SHP77 (cell line): ENCODE results near the gene HPS5.
"Not testable (repeated sequence)": the region's sequence is repeated elsewhere in the genome, so short reads cannot be mapped to it uniquely, and the experiment has no call there.

Source experiments
- DNase-seq, 2 experiments: peaks; one replicate each; lab custom pipeline; 2025; lab: John Stamatoyannopoulos, UW

Gene HPS5

DNA sequence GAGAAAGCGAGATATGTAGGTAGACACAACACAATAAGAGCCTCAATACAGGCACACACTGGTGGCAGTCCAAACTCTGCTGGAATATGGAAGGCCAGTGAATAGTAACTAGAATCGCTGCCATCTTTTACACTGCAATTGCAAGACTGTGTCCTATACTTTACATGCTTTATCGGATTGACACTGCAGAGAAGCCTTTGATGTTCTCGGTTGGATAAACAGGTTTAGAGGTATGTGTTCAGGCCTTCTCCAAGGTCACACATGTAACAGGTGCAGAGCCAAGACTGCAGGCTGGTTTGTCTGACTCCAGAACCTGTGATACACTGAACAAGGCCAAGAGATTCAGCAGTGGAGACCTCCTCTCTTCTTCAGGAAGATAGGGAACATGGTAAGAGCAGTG, 50.7 kb downstream of the HPS5 start:
- no peak for DNase-seq

DNA sequence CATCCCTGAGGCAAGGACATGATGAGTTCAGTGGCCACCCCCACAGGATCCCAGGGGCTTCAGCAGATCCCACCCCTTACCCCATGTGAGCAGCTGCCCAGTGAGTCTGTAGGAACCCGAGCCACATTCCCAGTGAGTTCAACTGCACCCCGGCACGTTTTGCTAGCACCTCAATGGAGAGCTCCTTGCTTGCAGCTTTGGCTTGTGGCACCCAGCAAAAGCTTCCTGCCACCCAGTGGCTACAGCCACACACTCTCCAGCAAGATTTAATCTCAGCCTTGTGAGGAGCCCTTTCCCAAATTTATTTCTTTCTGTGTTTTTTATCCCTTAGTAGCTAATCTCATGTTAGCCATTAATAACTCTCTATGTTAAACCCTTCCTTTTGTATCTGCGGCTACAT, 51.8 kb downstream of the HPS5 start:
- no peak for DNase-seq

DNA sequence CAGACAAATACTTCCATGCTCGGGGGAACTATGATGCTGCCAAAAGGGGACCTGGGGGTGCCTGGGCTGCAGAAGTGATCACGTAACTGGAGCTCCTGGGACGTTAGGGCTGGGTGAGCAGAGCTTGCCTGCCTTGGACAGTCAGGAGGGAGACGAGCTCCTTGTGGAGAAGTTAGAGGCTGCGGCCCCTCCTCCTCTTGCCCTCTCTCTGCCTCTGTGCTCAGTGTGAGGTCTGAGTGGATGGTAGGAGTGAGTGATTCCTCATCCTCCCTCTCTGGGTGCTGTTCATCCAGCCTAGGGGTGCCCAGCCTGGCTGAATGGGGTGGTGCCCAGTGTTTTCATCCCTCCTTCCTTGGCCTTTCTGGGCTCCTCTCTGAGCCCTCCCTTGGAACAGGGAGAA, 52.7 kb downstream of the HPS5 start:
- DNase-seq: not testable (repeated sequence)

GRCh38 chr11:18267335-18268133, 54.4 kb downstream of the HPS5 start:
- not testable (repeated sequence) for DNase-seq

GRCh38 chr11:18265949-18266348, 56.0 kb downstream of the HPS5 start, which contains the start of gene SAA1:
Gene SAA1, plus strand, starts transcription at chr11:18266264. Its CDS starts 624 bp downstream, at chr11:18266888.
- no peak for DNase-seq

DNA sequence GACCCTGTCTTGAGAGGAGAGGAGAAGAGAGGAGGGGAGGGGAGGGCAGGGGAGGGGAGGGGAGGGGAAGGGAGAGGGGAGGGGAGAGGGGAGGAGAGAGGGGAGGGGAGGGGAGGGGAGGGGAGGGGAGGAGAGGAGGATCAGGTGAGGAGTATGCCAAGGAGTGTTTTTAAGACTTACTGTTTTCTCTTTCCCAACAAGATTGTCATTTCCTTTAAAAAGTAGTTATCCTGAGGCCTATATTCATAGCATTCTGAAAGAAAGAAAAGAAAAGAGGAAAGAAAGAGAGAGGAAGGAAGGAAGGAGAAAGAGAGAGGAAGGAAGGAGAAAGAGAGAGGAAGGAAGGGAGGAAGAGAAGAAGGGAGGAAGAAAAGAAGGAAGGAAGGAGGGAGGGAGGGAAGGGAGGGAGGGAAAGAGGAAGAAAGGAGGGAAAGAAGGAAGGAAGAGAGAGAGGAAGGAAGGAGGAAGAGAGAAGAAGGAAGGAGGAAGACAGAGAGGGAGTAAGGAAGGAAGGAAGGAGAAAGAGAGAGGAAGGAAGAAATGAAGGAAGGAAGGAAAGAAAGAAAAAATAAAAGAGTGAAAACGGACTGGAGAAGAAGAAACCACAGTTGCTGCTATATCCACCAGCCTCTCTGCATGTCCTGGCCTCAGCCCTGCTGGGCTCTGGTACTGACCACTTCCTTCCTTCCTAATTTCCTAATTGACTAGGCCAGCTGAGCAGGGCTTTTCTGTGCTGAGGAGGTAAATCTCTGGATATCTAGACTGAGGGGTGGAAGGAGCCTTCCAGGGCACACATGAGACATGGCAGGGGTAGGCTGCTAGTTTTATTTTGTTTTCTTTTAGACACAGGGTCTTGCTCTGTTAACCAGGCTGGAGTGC, 57.0 kb downstream of the HPS5 start:
- no peak for DNase-seq

DNA sequence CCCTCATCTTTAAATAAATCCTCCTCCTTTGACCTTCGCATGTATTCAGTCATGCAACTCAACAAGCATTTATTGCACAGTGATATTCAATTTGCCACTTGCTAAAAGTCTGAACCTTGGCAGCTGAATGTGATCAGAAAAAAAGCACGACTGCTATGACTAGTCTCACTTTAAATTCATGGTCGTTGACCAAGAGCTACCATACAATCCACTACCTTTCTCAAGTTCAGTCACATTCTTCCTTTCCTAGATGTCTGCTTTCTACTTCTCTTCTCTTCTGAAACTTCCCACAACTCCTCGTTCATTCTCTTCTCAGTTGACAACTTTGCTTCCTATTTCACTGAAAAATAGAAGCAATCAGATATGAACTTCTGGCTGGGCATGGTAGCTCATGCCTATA, 57.9 kb downstream of the HPS5 start:
- DNase-seq: no peak

DNA sequence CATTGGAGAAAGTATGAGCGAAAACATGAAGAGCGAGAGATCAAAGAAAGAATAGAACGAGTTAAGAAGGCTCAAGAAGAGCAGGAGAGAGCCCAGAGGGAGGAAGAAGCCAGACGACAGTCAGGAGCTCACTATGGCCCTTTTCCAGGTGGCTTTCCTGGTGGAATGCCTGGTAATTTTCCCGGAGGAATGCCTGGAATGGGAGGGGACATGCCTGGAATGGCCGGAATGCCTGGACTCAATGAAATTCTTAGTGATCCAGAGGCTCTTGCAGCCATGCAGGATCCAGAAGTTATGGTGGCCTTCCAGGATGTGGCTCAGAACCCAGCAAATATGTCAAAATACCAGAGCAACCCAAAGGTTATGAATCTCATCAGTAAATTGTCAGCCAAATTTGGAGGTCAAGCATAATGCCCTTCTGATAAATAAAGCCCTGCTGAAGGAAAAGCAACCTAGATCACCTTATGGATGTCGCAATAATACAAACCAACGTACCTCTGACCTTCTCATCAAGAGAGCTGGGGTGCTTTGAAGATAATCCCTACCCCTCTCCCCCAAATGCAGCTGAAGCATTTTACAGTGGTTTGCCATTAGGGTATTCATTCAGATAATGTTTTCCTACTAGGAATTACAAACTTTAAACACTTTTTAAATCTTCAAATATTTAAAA, 59.1 kb downstream of the HPS5 start:
- not testable (repeated sequence) for DNase-seq

DNA sequence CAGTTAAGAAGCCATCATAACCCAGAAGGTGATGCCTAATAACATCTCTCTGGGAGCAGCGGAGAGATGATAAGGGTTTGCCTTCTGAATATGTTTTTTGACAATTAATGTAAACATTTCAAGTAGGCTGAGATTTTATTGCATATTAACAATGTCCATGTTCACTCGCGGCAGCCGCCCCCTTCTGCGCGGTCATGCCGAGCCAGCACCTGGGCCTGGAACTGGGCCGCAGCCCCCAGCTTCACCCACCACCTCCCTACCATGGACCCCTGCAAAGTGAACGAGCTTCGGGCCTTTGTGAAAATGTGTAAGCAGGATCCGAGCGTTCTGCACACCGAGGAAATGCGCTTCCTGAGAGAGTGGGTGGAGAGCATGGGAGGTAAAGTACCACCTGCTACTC, 60.2 kb downstream of the HPS5 start:
- DNase-seq: no peak

DNA sequence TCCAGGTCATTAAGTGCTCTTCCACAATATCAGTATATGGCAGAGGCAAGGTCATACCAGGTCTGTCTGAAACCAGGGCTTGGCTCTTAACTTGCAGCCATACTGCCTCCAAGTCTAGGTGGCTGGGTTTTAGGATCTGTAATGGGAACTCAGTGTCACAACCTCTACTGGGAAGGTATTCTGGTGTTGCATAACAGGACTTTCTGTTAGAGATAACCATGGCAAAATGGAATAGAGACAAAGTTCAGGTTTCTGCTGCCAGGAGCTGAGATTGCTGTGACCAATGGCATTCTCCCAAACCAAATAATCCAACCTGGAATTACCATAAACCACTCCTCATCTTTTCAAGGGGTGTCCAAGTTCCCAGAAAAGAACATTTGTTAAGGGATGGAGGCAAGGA, 62.7 kb downstream of the HPS5 start:
- no peak for DNase-seq

DNA sequence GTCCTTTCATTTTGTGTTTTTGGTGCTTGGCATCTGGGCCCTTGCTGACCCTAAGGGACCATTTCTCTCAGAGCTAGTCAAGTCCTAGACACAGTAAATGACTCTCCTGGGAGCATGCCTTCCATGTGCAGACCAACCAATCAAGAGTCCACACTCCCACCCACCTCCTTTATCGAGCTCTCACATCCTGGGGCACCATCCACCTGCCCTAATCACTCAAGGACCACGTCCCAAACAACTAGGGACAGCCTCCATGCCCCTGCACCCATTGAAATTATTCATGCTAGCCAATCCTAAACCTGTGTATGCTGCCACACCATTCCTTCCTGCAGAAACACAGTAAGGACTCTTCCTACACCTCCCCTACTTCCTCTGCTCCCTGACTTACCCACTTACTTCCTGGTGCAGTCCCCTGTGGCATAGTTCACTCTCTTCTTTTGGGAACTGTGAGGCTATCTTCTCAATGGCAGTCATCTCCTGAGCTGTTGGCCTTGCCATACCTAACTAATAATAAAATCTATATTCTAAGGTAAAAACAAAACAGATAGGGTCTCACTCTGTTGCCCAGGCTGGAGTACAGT, 67.1 kb downstream of the HPS5 start:
- DNase-seq: no peak

DNA sequence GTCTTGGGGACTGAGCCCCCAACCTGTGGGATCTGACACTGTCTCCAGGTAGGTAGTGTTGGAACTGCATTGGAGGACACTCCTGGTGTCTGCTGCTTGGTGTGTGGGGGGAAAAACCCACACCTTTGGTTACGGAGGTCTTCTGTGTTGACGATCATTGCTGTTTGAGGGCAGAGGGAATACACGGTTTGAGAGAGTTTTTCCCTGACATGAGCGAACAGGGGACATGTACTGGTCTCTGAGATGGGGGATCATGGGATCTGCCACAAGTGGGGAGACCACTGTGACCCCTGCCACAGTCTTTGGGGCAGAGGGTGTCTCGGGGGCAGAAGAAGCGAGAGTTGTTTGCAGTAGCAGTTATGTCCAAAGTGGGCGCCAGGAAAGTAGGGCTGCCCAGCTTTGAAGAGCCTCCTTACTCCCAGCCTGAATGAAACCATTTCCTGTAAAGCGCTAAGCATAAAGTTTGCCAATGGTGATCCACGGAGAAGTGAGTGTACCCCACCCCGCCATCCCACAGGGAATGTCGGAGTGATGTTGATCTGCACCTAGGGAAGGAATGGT, 68.1 kb downstream of the HPS5 start:
- DNase-seq: no peak

DNA sequence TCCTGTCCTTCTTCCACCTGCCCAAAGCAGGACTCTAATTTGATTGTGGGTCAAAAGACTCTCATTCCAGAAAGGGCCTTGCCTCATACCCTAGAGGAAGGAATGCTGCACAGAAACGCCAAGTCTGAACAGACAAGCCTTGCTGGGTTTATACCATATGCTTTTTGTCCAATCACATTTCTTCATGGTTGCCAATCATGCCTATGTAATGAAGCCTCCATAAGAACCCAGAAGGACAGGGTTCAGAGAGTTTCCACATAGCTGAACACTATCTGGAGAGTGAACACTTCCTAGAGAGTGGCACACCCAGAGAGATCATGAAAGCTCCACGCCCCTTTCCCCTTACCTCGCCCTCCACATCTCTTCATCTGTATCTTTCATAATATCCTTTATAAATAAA, 68.7 kb downstream of the HPS5 start:
- no peak for DNase-seq

DNA sequence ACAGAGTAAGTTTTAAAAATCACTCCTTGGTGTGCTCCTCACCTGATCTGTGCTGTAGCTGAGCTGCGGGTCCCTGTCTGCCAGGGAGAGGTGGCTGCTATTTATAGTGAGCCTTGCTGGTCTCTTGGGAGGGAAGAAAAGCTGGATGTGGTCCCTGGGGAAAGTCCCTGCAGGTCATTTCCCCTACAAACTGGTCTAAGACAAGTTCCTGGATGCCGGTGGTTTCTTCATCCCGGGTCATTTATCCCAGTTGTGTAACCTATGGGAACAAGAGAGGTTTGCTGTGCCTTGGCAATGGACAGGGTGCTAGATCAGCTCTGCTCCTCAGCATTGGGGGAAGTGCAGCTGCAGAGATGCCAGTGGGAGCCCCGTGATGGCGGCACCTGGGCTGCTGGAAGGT, 73.4 kb downstream of the HPS5 start, which contains the start of gene SAA2:
Gene SAA2 (minus strand): TSS at position 108 of the 400 bp plus-strand sequence. CDS start 657 bp downstream, outside the sequence.
- DNase-seq: no peak

- not testable (repeated sequence) for DNase-seq
Measured at GRCh38 chr11:18247191-18247581, 74.8 kb downstream of the HPS5 start.

DNA sequence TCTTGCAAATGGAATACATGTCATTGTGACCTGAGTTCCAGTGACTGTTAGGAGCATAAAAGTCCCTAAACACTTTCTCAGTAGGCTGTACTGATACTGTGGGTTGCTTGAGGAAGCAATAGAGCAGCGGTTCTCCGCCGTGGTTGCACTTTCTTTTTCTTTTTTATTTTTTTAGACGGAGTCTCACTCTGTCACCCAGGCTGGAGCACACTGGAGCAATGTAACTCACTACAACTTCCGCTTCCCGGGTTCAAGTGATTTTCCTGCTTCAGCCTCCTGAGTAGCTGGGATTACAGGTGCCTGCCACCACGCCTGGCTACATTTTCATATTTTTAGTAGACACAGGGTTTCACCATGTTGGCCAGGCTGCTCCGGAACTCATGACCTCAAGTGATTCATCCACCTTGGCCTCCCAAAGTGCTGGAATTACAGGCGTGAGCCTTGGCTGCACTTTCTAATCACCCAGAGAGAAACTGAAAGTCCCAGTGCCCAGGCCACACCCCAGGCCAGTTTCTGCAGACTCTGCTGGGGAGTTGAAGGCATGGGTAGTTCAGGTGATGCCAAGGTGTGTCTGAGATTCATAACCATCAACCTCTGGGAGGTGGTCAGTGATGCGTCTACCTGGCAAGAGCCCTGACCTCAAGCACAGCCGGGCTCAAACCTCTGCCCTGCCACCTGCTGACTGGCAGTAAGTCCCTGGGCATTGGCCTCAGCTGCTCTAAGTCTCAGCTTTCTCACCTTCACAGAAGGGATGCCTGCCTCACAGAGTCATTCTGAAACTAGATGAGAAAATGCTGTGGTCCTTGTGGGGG, 75.4 kb downstream of the HPS5 start:
- not testable (repeated sequence) for DNase-seq

DNA sequence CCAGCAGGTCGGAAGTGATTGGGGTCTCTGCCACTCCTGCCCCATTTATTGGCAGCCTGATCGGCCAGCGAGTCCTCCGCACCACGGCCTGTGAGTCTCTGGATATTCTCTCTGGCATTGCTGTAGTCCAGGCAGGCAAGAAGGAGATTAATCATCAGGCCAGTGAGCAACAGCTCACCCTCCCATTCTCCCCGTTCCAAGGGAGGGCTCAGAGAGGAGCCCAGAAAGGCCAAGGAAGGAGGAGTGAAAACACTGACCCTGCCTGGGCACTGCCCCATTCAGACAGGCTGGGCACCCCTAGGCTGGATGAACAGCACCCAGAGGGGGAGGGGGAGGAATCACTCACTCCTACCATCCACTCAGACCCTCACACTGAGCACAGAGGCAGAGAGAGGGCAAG, 76.5 kb downstream of the HPS5 start:
- no peak for DNase-seq

DNA sequence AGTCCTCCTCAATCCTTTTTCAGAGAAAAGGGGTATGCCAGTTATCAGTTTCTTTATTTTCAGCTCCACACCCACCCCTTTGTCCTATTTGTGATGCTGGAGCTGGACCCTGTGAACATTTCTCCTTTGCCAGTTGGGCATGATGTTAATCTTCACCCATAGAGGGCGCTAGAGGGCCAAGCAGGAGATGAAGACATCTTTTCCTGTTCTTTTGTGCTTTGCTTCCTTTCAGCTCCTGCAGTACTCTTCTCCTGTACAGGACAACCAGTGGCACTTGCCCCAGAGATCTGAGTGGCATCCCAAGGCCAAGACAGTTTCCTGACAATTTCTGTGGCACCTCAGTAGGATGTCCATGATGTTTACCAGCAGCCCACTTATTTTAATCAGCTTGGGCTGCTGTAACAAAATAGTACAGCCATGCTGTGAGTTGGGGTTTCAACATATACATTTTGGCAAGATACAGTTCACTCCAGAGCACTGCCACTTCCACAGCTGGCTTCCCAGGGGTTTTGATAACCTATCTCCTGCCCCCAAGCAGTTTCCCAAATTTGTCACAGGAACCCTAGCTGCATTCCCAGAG, 78.1 kb downstream of the HPS5 start:
- DNase-seq: peak; percentile 14 to 22

- no peak for DNase-seq
Measured at GRCh38 chr11:18239655-18240054, 82.3 kb downstream of the HPS5 start.

DNA sequence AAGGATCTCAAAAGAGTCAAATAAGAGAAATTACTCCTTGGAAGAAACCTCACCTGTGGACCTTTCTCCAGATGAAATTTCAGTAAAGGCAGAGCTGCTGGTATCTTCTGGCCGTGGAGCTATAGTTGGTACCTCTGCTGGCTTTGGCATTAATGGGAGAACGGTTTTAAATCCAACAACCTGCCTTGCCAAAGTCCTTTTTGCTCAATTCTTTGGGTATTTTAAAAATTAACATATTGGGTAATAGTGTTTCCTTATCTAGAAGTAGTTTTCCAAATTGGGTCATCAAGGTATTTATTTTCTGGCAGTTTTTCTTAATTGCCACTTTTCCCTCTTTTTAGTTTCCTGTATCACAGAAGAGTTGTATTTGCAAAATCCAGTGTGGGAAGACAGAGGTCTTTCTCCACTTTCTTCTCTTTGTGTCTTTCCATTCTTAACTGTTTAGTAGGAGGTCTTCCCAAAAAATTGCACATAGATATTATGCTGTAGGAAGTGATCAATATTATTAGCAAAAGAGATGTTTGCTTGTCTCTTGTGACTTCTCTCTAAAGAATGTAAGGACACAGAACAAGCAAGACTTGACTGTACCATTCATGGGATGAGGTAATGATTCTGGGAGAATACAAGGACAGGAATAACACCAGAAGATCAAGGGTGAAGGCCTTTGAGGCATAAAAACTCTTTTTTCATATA, 85.1 kb downstream of the HPS5 start, which contains the start of gene SAA4:
Gene SAA4 (minus strand): TSS at position 139 of the 693 bp plus-strand sequence. CDS start 876 bp downstream, outside the sequence.
- no peak for DNase-seq
